Measurements from ENCODE around the gene C2orf80.

DNA sequence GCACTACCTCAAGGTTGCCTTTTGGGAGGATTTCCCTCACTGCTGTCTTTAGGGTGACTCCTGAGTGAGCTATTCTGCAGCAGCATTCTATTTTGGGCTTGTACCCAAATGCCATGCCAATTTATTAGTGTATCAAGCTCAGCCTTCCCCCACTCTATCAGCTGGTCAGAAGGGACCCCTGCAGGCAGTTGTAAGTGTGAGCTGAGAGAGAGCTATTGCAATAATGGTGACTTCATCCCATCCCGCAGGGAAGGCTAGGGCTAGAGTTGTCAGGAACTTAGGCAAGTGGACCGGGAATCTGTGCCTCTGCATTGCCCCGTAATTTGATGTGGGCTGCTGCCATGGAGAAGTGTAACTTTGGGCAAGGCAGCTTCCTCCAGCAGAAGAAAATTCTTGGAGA, 42.1 kb downstream of the C2orf80 start:
- TF ChIP-seq, protein P1, sequence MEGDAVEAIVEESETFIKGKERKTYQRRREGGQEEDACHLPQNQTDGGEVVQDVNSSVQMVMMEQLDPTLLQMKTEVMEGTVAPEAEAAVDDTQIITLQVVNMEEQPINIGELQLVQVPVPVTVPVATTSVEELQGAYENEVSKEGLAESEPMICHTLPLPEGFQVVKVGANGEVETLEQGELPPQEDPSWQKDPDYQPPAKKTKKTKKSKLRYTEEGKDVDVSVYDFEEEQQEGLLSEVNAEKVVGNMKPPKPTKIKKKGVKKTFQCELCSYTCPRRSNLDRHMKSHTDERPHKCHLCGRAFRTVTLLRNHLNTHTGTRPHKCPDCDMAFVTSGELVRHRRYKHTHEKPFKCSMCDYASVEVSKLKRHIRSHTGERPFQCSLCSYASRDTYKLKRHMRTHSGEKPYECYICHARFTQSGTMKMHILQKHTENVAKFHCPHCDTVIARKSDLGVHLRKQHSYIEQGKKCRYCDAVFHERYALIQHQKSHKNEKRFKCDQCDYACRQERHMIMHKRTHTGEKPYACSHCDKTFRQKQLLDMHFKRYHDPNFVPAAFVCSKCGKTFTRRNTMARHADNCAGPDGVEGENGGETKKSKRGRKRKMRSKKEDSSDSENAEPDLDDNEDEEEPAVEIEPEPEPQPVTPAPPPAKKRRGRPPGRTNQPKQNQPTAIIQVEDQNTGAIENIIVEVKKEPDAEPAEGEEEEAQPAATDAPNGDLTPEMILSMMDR (IDR thresholded peaks at IDR 0.05) = no peak
- TF ChIP-seq POLR2A (IDR thresholded peaks at IDR 0.05) = no peak
